ENCODE results near the gene RNASE8. TPM values are rescaled to one million over a fixed set of nuclear protein-coding genes. Genes with fewer than 3 reads are reported as not detected.

RNASE8 gene
- total RNA-seq, 2 donors from 2014 or later = not detected

GRCh38 chr14:21096438-21096837, 38.8 kb downstream of the RNASE8 start:
- ATAC-seq = no peak
- Histone ChIP-seq H3K27me3 (no peaks in the 10 kb centered on the region), H3K4me3 (no peak overlapping the region), H3K36me3 (replicated peaks in 1 of 2; ENCODE audit: insufficient read depth in 1 of 2, low read depth in 2 of 2) (no peaks in the 10 kb centered on the region), H3K9me3 (no peaks in the 10 kb centered on the region), H3K27ac (peak overlapping the region in 3 of 4 donors; percentile 72 to 92 (median 86)), H3K4me1 (peaks cover 37% of the 10 kb centered on the region)
- WGBS, 2 donors = 51 to 69% methylated on average over 3 of the region's 3 CpGs
- no peak for DNase-seq
- TF ChIP-seq CTCF (IDR thresholded peaks at IDR 0.05) (no peak), POLR2A (IDR thresholded peaks at IDR 0.05) (no peak)
- intact Hi-C loops (cut with DNase I) = no loop called here

GRCh38 chr14:21096978-21097635, 39.5 kb downstream of the RNASE8 start:
- Histone ChIP-seq H3K4me3 (no peak overlapping the region), H3K27me3 (no peaks in the 10 kb centered on the region), H3K36me3 (replicated peaks in 1 of 2; ENCODE audit: insufficient read depth in 1 of 2, low read depth in 2 of 2) (no peaks in the 10 kb centered on the region), H3K4me1 (peaks cover 34% of the 10 kb centered on the region), H3K9me3 (no peaks in the 10 kb centered on the region), H3K27ac (peak overlapping the region; percentile 72 to 92 (median 86))
- TF ChIP-seq POLR2A (IDR thresholded peaks at IDR 0.05) (peak in 2 of 3 donors; percentile 7 to 10), CTCF (IDR thresholded peaks at IDR 0.05) (no peak)
- 22 to 28% methylated on average over 10 of the region's 10 CpGs for whole genome bisulfite sequencing, 2 donors
- DNase-seq = no peak
- intact Hi-C loops (cut with DNase I) = no loop called here
- no peak for ATAC-seq

GRCh38 chr14:21097636-21098075, 40.0 kb downstream of the RNASE8 start:
- Histone ChIP-seq H3K27me3 (no peaks in the 10 kb centered on the region), H3K4me1 (peaks cover 29% of the 10 kb centered on the region), H3K27ac (peak overlapping the region; percentile 72 to 92 (median 86)), H3K9me3 (no peaks in the 10 kb centered on the region), H3K4me3 (peak overlapping the region; percentile 4 to 40), H3K36me3 (replicated peaks in 1 of 2; ENCODE audit: insufficient read depth in 1 of 2, low read depth in 2 of 2) (no peaks in the 10 kb centered on the region)
- 0 to 4% methylated on average over 11 to 18 of the region's 19 CpGs for WGBS, 2 donors
- DNase-seq (peak in 2 of 4 donors; percentile 41 to 56), ATAC-seq (peak; percentile 12)
- peak in 2 of 3 donors; percentile 6 to 16 for TF ChIP-seq POLR2A (IDR thresholded peaks at IDR 0.05)
- no peak for TF ChIP-seq CTCF (IDR thresholded peaks at IDR 0.05)
- intact Hi-C loops (cut with DNase I) = no loop called here

- 2% methylated on average over 7 to 41 of the region's 90 CpGs for WGBS, 2 donors
- ATAC-seq (peak; percentile 47), DNase-seq (peak; percentile 49 to 64 (median 60))
- Histone ChIP-seq H3K27me3 (no peaks in the 10 kb centered on the region), H3K9me3 (no peaks in the 10 kb centered on the region), H3K4me1 (peaks cover 29% of the 10 kb centered on the region), H3K4me3 (peak within 1 kb of the TSS; percentile 35 to 40), H3K36me3 (replicated peaks in 1 of 2; ENCODE audit: insufficient read depth in 1 of 2, low read depth in 2 of 2) (no peaks in the 10 kb centered on the region), H3K27ac (peak within 1 kb of the TSS; percentile 79 to 92 (median 88))
- intact Hi-C loops (cut with DNase I) = no loop called here
- TF ChIP-seq CTCF (IDR thresholded peaks at IDR 0.05) (peak in 2 of 7 experiments; percentile 8 to 11), POLR2A (IDR thresholded peaks at IDR 0.05) (peak in 1 of 3 donors; percentile 38)
Observed at GRCh38 chr14:21098076-21098891, 40.7 kb downstream of the RNASE8 start, which contains the start of gene ZNF219. Gene ZNF219 (minus strand): TSS chr14:21098655. CDS start chr14:21093591, 5,064 bp downstream.
